Fibroblast of pulmonary artery (primary cell): ENCODE measurements around the gene VSX1.

Source experiments
- DNase-seq: peaks from one replicate; pipeline ENCODE4 v3.0.0-alpha.2; 2010; ENCODE audit warnings: low read depth
- H3K4me3 ChIP-seq: replicated peaks from 2 replicates; pipeline ENCODE4 v1.5.1; 2011; ENCODE audit warnings: low read depth, mild to moderate bottlenecking, control low read depth, low read length, moderate library complexity
- TF ChIP-seq, protein P1 (sequence below): IDR thresholded peaks from 2 replicates; pipeline ENCODE4 v1.5.1; 2011; ENCODE audit warnings: mild to moderate bottlenecking, control low read depth, low read length, inconsistent platforms; ENCODE audit errors: missing control alignments

The VSX1 gene

GRCh38 chr20:25125636-25126035, 43.7 kb upstream of the VSX1 start:
- no peak for DNase-seq
- H3K4me3 ChIP-seq = no peak overlapping the region
- TF ChIP-seq, protein P1, sequence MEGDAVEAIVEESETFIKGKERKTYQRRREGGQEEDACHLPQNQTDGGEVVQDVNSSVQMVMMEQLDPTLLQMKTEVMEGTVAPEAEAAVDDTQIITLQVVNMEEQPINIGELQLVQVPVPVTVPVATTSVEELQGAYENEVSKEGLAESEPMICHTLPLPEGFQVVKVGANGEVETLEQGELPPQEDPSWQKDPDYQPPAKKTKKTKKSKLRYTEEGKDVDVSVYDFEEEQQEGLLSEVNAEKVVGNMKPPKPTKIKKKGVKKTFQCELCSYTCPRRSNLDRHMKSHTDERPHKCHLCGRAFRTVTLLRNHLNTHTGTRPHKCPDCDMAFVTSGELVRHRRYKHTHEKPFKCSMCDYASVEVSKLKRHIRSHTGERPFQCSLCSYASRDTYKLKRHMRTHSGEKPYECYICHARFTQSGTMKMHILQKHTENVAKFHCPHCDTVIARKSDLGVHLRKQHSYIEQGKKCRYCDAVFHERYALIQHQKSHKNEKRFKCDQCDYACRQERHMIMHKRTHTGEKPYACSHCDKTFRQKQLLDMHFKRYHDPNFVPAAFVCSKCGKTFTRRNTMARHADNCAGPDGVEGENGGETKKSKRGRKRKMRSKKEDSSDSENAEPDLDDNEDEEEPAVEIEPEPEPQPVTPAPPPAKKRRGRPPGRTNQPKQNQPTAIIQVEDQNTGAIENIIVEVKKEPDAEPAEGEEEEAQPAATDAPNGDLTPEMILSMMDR = no peak

- no peak for DNase-seq
- TF ChIP-seq, protein P1 = no peak
- no peak overlapping the region for H3K4me3 ChIP-seq
These were observed 39.0 kb upstream of the VSX1 start for GRCh38 chr20:25120920-25121319.

DNA sequence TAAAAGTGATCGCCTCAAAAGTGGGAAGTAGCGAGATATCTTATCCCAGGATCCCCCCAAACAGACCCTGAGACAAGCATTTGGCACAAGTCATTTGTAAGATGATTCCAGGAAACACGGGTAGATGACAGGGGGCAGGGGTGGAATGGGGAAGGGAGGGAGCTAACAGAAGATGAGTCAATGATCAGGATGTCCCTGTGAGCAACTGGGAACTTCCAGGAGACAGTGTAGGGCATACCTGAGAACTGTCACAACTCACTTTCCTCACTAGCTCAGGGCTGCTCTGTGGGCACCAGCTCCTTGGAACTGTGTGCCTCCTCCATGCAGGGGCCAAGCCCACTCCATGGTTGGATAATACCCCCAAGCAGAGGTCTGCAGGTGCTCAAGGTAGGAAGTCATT, 38.5 kb upstream of the VSX1 start:
- H3K4me3 ChIP-seq = no peak overlapping the region
- TF ChIP-seq, protein P1 = no peak
- DNase-seq = no peak

DNA sequence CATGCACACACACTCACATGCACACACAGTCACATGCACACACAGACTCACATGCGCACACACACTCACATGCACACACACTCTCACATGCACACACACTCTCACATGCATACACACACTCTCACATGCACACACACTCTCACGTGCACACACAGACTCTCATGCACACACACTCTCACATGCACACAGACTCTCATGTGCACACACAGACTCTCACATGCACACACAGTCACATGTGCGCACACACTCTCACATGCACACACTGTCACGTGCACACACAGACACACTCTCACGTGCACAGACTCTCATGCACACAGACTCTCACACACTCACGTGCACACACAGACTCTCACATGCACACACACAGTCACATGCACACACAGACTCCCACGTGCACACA, 36.6 kb upstream of the VSX1 start:
- no peak for DNase-seq
- TF ChIP-seq, protein P1 = no peak
- H3K4me3 ChIP-seq = no peak overlapping the region

GRCh38 chr20:25117990-25118389, 36.0 kb upstream of the VSX1 start:
- TF ChIP-seq, protein P1 = no peak
- H3K4me3 ChIP-seq = no peak overlapping the region
- DNase-seq = no peak

DNA sequence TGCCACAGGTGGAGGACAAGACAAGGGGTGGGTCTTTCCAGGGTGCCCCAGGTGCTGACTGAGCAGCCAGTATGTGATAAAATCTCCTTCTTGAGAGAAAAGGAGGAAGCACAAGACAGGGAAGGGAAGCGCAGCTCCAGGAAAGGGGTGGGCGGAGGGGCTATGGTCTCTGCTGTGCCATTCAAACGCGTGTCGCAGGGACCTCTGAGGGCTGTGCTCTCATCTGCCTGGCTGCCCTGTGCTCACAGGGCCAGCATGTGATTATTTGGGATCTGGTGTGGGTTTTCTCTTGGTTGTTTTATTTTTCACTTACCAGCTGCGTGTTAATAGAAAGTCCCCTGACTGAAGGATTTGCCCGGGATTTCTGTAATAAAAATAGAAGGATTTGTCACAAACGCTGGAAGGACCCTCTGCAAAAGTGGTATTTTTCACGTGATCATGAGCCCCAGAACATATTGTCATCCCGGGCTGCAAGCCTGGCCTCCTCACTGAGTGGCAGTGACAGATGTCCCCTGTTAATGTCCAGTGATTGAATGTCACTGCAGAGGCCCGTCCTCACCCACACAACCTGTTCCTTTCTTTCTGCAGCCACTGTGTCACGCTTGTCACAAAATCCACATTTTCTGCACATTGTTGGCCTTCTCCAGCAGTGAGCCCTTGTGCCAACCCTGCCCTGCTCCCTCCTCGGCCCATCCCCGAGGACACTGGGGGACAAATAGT, 35.0 kb upstream of the VSX1 start:
- H3K4me3 ChIP-seq = no peak overlapping the region
- no peak for DNase-seq
- TF ChIP-seq, protein P1 = no peak

- DNase-seq = no peak
- TF ChIP-seq, protein P1 = no peak
- H3K4me3 ChIP-seq = no peak overlapping the region
These were observed 21.6 kb upstream of the VSX1 start for GRCh38 chr20:25103526-25103925.
